WI38 (cell line): ENCODE measurements around the gene TSPAN7.

Experiments
- H3K4me3 ChIP-seq: 2 replicates; pipeline ENCODE4 v1.5.1; 2011; ENCODE audit warnings: low read depth, mild to moderate bottlenecking, control low read depth, low read length
- CTCF ChIP-seq: IDR thresholded peaks from 2 replicates; pipeline ENCODE4 v1.5.1; 2012; ENCODE audit warnings: low read depth, mild to moderate bottlenecking, control low read depth, low read length

The TSPAN7 gene

GRCh38 chrX:38538134-38538533, 23.2 kb upstream of the TSPAN7 start:
- no peak overlapping the region for H3K4me3 ChIP-seq
- no peak for TF ChIP-seq CTCF

DNA sequence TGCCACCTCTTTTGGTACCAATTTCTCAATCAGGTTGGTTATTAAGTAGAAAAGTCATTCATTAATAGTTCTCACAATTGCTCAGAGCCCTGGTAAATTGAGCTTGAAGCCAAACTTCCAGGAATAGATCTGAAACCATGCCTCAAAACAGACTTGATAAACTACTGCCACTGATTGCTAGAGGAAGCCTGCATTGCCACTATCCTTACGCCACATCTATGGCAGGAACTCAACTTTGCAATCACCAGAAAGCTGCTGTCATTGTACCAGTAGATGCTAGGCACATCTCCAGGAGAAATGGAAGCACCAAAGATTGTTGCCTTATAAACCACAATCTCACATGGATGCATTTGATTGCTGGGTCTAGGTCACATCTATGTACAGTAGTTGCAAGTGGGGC, 21.6 kb upstream of the TSPAN7 start:
- no peak for TF ChIP-seq CTCF
- H3K4me3 ChIP-seq: no peak overlapping the region

GRCh38 chrX:38548508-38548907, 12.8 kb upstream of the TSPAN7 start:
- TF ChIP-seq CTCF: no peak
- H3K4me3 ChIP-seq: no peak overlapping the region

- no peak overlapping the region for H3K4me3 ChIP-seq
- TF ChIP-seq CTCF: no peak
Measured at GRCh38 chrX:38552721-38553120, 8.6 kb upstream of the TSPAN7 start.

DNA sequence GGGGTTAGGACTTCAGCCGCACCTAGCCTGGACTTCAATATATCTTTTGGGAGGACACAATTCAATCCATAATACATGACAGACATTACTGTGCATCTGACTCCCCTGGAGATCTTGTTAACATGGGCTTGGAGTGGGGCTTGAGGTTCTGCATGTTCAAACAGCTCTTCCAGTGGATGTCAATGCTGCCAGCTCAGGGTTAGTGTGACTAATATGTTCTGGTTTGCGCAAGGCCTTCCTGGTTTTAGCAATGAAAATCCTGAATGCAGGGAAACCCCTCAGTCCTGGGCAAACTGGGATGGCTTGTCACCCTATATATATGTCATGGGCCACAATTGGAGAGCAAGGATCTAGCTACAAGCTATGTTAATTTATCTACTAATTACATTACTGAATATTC, 2.7 kb upstream of the TSPAN7 start:
- no peak overlapping the region for H3K4me3 ChIP-seq
- no peak for TF ChIP-seq CTCF

GRCh38 chrX:38560776-38561125, 591 bp upstream of the TSPAN7 start:
- peak overlapping the region; percentile 49 for H3K4me3 ChIP-seq

GRCh38 chrX:38561951-38562719, 793 bp downstream of the TSPAN7 start:
- TF ChIP-seq CTCF: no peak
- peak overlapping the region; percentile 34; the same call in 1 of the 2 replicates for H3K4me3 ChIP-seq

More at GRCh38 chrX:38560776-38561125, 591 bp upstream of the TSPAN7 start:
- no peak for TF ChIP-seq CTCF
